ENCODE data around the gene CASKIN2.

Gene CASKIN2

GRCh38 chr17:75504347-75505151 is 10.8 kb downstream of the CASKIN2 start:
- DNase-seq (ENCODE audit: low read depth), result no peak

GRCh38 chr17:75503976-75504346 is 11.4 kb downstream of the CASKIN2 start:
- no peak for DNase-seq (ENCODE audit: low read depth)

GRCh38 chr17:75503337-75503950 is 11.9 kb downstream of the CASKIN2 start:
- DNase-seq (ENCODE audit: low read depth), result no peak

GRCh38 chr17:75502721-75503329 is 12.5 kb downstream of the CASKIN2 start:
- no peak for DNase-seq (ENCODE audit: low read depth)

GRCh38 chr17:75502072-75502720 is 13.1 kb downstream of the CASKIN2 start:
- no peak for DNase-seq (ENCODE audit: low read depth)

GRCh38 chr17:75501378-75502071 is 13.8 kb downstream of the CASKIN2 start:
- DNase-seq (ENCODE audit: low read depth), result no peak

- no peak for DNase-seq (ENCODE audit: low read depth)
These were observed 14.7 kb downstream of the CASKIN2 start for GRCh38 chr17:75500419-75501216.

GRCh38 chr17:75499313-75500022 is 15.9 kb downstream of the CASKIN2 start:
- no peak for DNase-seq (ENCODE audit: low read depth)

- no peak for DNase-seq (ENCODE audit: low read depth)
These were observed 16.6 kb downstream of the CASKIN2 start for GRCh38 chr17:75498726-75499213.

- DNase-seq (ENCODE audit: low read depth), result no peak
These were observed 17.2 kb downstream of the CASKIN2 start for GRCh38 chr17:75498039-75498725.

- no peak for DNase-seq (ENCODE audit: low read depth)
These were observed 19.3 kb downstream of the CASKIN2 start for GRCh38 chr17:75496005-75496404.

- DNase-seq (ENCODE audit: low read depth), result no peak
These were observed 20.9 kb downstream of the CASKIN2 start for GRCh38 chr17:75494326-75494877.

- DNase-seq (ENCODE audit: low read depth), result no peak
These were observed 21.7 kb downstream of the CASKIN2 start for GRCh38 chr17:75493476-75494129.

- no peak for DNase-seq (ENCODE audit: low read depth)
These were observed 22.7 kb downstream of the CASKIN2 start for GRCh38 chr17:75492555-75493168.

- no peak for DNase-seq (ENCODE audit: low read depth)
These were observed 23.7 kb downstream of the CASKIN2 start for GRCh38 chr17:75491680-75492079.

GRCh38 chr17:75490953-75491649 is 24.2 kb downstream of the CASKIN2 start:
- no peak for DNase-seq (ENCODE audit: low read depth)

- DNase-seq (ENCODE audit: low read depth), result no peak
These were observed 25.1 kb downstream of the CASKIN2 start for GRCh38 chr17:75490173-75490743.
